Smooth muscle cell (in vitro differentiated cells): Measurements from ENCODE around the gene HTR1B. TPM values are rescaled to one million over a fixed set of nuclear protein-coding genes. Genes with fewer than 3 reads are reported as not detected.

Experiments used
- polyA plus RNA-seq: library from polyadenylated mRNA; unstranded; fragments of >200 nt; fragmentation: Nextera tagmentation; extraction: Ambion mirVana; gene quantifications from 2 replicates; pipeline ENCODE4 v1.2.1, GENCODE V29; 2016
- total RNA-seq: library from RNA; depleted of rRNA; stranded (reverse); fragments of >200 nt; gene quantifications from 2 replicates; pipeline ENCODE4 v1.2.3, GENCODE V29; 2014

HTR1B gene
- total and polyA plus RNA-seq, 2 experiments from 2014 or later = 0.13 TPM; not detected in 1

Other genes with a start within 250 kb of the HTR1B start
- 0.09 and 0.27 TPM in 2 replicates for gene MEI4, start 189.5 kb upstream of the HTR1B start, total RNA-seq
- gene MEI4, start 189.5 kb upstream of the HTR1B start, polyA plus RNA-seq = not detected in 2 replicates